NCI-H146 treated with DMSO at 0.1 percent for 48 hours (cell line): ENCODE results near the gene WDR33.
"Not testable (repeated sequence)": the region's sequence is repeated elsewhere in the genome, so short reads cannot be mapped to it uniquely, and the experiment has no call there.

Experiments used
- DNase-seq: peaks from one replicate; lab custom pipeline; 2025; ENCODE audit not compliant: unreplicated experiment; lab: John Stamatoyannopoulos, UW

The WDR33 gene

GRCh38 chr2:127810619-127811396 lies at the start of gene WDR33:
WDR33 (minus strand) TSS chr2:127811171; CDS start chr2:127770981, 40,190 bp downstream.
- peak; percentile 95 for DNase-seq

GRCh38 chr2:127860130-127860529 lies 49.2 kb upstream of the WDR33 start:
- no peak for DNase-seq

DNA sequence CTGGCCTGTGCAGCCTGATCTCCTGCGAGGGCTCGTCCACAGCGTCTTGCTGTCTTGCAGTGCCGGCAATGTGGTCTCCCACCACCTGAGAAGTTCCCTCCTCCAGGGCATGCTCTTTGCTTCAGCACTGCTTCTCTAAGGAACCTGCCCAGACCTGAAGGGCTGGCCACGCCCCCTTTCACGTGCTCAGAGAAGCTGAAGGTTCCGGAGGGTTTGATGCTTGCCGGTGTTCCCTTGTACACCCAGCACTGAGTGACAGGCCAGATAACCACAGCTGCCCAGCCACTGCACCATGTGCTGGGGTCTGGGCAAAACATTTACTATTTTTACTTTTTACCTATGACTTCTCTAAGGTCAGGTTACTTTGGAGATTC lies 48.7 kb upstream of the WDR33 start:
- DNase-seq = no peak

- peak; percentile 62 for DNase-seq
Observed at GRCh38 chr2:127857265-127857808, 46.4 kb upstream of the WDR33 start.

DNA sequence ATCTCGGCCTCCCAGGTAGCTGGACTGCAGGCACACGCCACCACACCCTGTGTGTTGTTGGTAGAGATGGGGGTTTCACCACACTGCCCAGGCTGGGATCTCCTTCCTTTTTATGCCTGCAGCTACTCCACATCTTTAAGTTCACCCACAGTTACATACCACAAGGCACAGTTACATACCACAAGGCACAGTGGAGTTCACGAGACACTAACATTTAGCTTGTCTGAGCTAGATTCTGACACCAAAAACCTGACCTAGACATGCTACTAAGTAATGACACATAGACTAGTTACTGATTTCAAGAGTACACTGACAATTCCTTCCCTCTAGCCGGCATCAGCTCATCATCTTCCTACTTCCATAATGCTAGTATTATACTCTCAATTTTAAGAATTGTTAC lies 42.7 kb upstream of the WDR33 start:
- no peak for DNase-seq

GRCh38 chr2:127852388-127852787 lies 41.4 kb upstream of the WDR33 start:
- DNase-seq = no peak

- no peak for DNase-seq
Observed at GRCh38 chr2:127847931-127848330, 37.0 kb upstream of the WDR33 start.

DNA sequence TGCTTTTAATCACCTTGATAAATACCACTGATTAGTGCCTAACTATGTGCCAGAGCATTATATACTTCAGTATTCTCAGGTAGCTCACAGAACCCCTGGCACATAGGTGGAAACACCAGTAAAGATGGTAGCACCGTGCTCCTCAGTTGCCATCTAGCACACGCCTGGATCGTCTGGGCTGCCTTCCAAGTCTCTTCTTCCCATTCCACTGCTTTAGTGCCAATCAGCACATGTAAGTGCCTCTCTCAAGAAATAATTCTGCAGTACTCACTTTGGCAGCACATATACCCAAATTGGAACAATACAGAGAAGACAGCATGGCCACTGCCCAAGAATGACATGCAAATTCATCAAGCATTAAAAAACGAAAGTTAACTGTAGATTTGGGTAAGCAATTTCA lies 34.0 kb upstream of the WDR33 start:
- no peak for DNase-seq

- no peak for DNase-seq
Observed at GRCh38 chr2:127843677-127844076, 32.7 kb upstream of the WDR33 start.

GRCh38 chr2:127841466-127842178 lies 30.7 kb upstream of the WDR33 start:
- no peak for DNase-seq

GRCh38 chr2:127840893-127841292 lies 29.9 kb upstream of the WDR33 start:
- no peak for DNase-seq

DNA sequence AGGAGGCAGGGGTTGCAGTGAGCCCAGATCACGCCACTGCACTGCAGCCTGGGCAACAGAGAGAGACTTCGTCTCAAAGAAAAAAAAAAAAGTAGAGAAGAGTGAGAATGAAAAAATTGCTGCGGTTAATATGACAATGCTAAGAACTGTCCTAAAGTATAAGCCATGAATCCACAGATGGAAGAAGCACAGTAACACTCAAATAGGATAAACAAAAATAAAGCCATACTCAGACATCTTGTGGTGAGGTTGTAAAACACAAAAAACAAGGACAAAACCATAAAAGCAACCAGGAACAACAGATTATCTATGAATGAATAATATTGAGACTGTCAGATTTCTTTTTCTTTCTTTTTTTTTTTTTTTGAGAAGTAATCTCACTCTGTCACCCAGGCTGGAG lies 24.0 kb upstream of the WDR33 start:
- DNase-seq = no peak

DNA sequence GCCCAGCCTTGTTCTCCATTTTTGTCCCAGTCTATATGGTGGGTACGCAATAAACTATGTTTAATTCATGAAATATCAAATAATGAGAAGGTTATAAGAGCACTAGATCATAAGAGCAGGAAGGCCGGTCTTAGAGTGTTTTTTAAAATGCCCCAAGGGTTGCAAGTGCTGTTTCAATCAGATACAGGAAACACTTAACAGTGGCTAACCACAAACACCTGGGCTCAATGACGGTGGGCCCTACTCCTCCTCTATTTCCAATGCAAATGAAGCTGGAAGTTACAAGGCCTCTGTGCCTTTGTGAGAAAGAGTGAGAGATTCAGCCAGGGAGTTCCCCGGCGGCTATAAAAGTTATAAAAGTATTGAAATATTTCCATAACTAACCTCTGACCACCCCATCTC lies 18.9 kb upstream of the WDR33 start:
- DNase-seq = no peak

GRCh38 chr2:127826708-127827107 lies 15.7 kb upstream of the WDR33 start:
- not testable (repeated sequence) for DNase-seq

DNA sequence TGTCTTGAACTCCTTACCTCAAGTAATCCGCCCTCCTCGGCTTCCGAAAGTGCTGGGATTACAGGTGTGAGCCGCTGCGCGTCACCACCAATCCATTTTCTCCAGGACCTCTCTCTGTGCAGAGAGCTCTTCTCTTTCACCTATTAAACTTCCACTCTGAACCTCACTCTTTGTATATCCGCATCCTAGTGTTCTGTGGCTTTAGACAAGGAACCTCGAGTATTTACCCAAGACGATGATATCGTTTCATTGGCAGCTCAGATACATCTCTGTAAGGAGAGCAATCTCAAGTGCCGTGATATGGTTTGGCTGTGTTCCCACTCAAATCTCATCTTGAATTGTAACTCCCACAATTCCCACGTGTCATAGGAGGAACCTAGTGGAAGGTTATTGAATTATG lies 15.1 kb upstream of the WDR33 start:
- no peak for DNase-seq

- DNase-seq = no peak
Observed at GRCh38 chr2:127820080-127820668, 9.2 kb upstream of the WDR33 start.

- no peak for DNase-seq
Observed at GRCh38 chr2:127818794-127819425, 7.9 kb upstream of the WDR33 start.

DNA sequence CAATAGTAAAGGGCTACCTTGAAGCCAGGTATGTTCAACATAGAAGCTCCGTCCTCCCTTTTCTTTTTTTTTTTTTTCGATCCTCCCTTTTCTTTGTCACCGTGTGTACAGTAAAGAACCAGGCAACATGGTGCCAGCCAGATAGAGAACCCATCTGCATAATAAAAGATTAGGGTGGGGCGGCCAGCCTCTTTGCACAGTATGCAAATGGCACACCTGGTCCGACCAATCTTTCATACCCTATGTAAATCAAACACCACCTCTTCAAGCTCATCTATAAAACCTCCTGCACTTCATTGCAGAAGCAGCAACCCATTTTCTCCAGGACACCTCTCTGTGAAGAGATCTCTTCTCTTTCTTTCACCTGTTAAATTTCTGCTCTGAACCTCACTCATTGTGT lies 7.3 kb upstream of the WDR33 start:
- DNase-seq = peak; percentile 28

DNA sequence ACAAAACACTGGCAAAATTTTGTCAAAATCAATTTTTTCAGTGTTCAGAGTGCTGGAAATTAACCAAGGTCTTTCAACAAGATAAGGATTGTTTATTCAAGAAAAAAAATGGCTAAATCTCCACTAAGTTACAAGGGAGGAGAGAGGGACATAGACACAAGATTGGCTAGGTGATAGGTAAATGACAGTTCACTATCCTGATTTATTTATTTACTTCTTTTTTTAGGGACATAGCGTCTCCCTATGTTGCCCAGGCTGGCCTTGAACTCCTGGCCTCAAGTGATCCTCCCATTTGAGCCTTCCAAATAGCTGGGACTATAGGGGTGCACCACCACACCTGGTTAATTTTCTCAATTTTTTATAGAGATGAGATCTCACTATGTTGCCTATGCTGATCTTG lies 3.7 kb upstream of the WDR33 start:
- no peak for DNase-seq

DNA sequence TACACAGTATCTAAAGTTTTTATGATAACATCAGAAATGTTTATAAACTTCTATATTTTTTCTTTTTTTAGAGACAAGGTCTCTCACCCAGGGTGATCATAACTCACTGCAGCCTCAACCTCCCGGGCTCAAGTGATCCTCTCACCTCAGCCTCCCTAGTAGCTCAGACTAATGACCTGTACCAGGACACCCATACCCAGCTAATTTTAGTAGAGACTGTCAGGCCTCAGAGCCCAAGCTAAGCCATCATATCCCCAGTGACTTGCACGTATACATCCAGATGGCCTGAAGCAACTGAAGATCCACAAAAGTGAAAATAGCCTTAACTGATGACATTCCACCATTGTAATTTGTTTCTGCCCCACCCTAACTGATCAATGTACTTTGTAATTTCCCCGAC lies 1.5 kb upstream of the WDR33 start:
- DNase-seq = not testable (repeated sequence)
